Psoas muscle (tissue), 8 donors: ENCODE results near the gene CEP63. TPM values are rescaled to one million over a fixed set of nuclear protein-coding genes. Genes with fewer than 3 reads are reported as not detected.

Experiments
- ATAC-seq, 4 donors: fragments of 200-7000 bp; cut with Tn5 transposase; one replicate each; pipeline ENCODE4 v1.9.1; 2020; ENCODE audit warnings: moderate library complexity in 3 of 4, mild to moderate bottlenecking in 2 of 4
- DNase-seq, 2 donors: peaks; one replicate each; pipeline ENCODE4 v3.0.0-alpha.2; 2020
- H3K27ac ChIP-seq: fragments of 200-600 bp; one replicate; pipeline ENCODE4 v1.8.0; 2022
- H3K27me3 ChIP-seq, 3 donors: fragments of 200-600 bp in 1 of 3; one replicate each; pipeline versions ENCODE4 v1.6.1 to v1.8.0; 2013 to 2022; ENCODE audit warnings: low read length in 2 of 3, mild to moderate bottlenecking in 2 of 3, moderate library complexity in 1 of 3; ENCODE audit not compliant: insufficient read depth in 3 of 3
- H3K36me3 ChIP-seq, 2 donors: fragments of 200-600 bp in 1 of 2; one replicate each; pipeline versions ENCODE4 v1.6.1 to v1.8.0; 2013 to 2022; ENCODE audit warnings: low read depth in 1 of 2, mild to moderate bottlenecking in 1 of 2, moderate library complexity in 1 of 2; ENCODE audit not compliant: insufficient read depth in 1 of 2
- H3K4me1 ChIP-seq: fragments of 200-600 bp; one replicate; pipeline ENCODE4 v1.8.0; 2022
- H3K4me3 ChIP-seq: fragments of 200-600 bp; one replicate; pipeline ENCODE4 v1.8.0; 2022; ENCODE audit warnings: mild to moderate bottlenecking
- H3K9me3 ChIP-seq: fragments of 200-600 bp; one replicate; pipeline ENCODE4 v1.8.0; 2022
- WGBS, 3 donors: extraction: QIAGEN DNeasy Blood & Tissue Kit; methylation state at CpG; one replicate each; pipeline versions ENCODE4 v1.1.6 to v1.1.7; 2013; 5-methylcytosine and 5-hydroxymethylcytosine counted together
- intact Hi-C, 2 donors: fragments of 100-400 bp; cut with DNase I; formaldehyde crosslinking; loops; one replicate each; pipeline versions ENCODE4 v1.11.0 to v1.14.2; 2022
- polyA plus RNA-seq, 3 donors: library from polyadenylated mRNA; stranded (reverse); fragments of 200-250 nt; gene quantifications; one replicate each; pipeline ENCODE4 v1.2.3, GENCODE V29; 2013
- total RNA-seq, 4 donors: library from RNA; stranded (reverse); fragmentation: NEBNext Ultra II Directional in 2 of 4; extraction: Animal tissue kit (Norgen Biotek cat#: 25700) in 2 of 4; gene quantifications; one replicate each; pipeline versions ENCODE4 v1.2.1 to v1.2.4, GENCODE V29; 2021 to 2023
- TF ChIP-seq, protein P1 (sequence below): fragments of 200-600 bp; IDR thresholded peaks from one replicate; pipeline ENCODE4 v1.8.0; 2022; ENCODE audit warnings: antibody characterized with exemption
- donor health status: healthy with polysubstance abuse.
- donor health status: DM: no; HTN: no; CAD: no; lungs with moderate emphysema.
- donor health status: Bipolar disorder and iron deficiency.
- donor health status: healthy.
- donor health status: DM: yes; HTN: yes; CAD: no.
- donor health status: DM: no; HTN: no; CAD: no.
- donor health status: DM: no; HTN: no; CAD: no.
- donor health status: DM: yes; HTN: yes; CAD: no.

CEP63 gene
- total and polyA plus RNA-seq, 7 donors = 26.5 to 51.3 (median 30.3) TPM

DNA sequence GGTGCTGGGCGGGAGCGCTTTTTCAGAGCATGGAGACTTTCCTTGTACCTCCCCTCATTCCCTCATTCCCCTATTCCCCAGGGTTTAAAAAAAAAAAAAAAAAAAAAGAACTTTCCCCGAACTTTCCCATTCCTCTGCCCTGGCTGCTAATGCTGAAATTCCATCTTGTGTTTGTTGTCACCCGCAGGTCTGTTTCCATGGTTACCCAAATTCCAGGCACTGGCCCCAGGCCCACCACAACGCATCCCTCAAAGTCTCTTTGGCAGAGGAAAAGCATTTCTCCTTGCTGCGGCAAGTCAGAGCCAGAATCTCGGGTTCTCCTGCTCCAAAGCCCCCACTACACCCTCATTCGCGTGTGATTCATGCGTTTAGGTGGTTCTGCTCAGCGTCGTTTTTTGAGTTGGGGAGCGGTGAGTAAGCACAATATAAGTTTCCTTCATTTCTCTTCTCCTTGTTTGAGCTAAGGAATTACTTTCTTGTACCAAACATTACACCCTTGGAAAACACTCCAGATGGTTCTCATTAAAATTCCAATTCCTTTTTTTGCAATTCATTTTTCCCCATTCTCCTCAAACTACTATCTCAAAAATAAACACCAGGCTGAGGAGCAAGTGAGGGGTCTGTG is 21.7 kb upstream of the CEP63 start:
- ATAC-seq (peak; percentile 37 to 68 (median 56)), DNase-seq (peak; percentile 83 to 86)
- Histone ChIP-seq H3K36me3 (no peaks in the 10 kb centered on the region), H3K27ac (peak overlapping the region; percentile 58), H3K4me3 (no peak overlapping the region), H3K27me3 (no peaks in the 10 kb centered on the region), H3K4me1 (peaks cover 5% of the 10 kb centered on the region), H3K9me3 (no peaks in the 10 kb centered on the region)
- intact Hi-C loops = no loop called here
- WGBS, 3 donors = 34 to 41% (median 36%) methylated on average over 13 of the region's 13 CpGs
- TF ChIP-seq, protein P1, sequence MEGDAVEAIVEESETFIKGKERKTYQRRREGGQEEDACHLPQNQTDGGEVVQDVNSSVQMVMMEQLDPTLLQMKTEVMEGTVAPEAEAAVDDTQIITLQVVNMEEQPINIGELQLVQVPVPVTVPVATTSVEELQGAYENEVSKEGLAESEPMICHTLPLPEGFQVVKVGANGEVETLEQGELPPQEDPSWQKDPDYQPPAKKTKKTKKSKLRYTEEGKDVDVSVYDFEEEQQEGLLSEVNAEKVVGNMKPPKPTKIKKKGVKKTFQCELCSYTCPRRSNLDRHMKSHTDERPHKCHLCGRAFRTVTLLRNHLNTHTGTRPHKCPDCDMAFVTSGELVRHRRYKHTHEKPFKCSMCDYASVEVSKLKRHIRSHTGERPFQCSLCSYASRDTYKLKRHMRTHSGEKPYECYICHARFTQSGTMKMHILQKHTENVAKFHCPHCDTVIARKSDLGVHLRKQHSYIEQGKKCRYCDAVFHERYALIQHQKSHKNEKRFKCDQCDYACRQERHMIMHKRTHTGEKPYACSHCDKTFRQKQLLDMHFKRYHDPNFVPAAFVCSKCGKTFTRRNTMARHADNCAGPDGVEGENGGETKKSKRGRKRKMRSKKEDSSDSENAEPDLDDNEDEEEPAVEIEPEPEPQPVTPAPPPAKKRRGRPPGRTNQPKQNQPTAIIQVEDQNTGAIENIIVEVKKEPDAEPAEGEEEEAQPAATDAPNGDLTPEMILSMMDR = no peak

DNA sequence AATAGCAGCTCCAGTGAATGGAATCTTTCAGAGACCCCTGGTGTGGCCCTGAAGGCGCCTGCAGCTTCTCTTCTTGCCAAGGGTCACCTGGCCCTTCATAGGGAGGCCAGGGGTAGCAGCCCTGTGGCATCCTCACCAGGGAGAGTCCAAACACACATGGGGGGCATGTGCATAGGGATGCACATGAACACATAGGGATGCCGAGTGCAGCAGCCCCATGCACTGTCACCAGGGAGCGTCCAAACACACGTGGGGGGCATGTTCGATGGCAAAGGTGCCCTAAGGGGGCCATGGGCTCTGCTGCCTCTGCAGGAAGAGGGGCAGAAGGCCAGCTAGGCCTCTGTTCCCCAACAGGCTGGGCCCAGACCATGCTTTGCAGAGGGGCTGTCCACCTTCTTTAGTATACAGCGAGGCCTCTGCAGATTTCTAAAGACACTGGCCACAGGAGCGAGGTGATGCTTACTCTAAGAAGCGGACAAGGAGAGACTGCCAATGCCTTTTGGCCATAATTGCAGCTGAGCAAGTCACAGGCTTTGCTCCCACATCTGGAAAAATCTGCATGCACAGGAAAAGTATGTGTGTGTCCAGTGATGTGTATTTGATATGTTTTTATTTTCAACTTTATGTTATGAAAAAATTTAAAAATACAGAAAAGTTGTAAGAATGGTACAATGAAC is 21.0 kb upstream of the CEP63 start:
- DNase-seq (no peak), ATAC-seq (peak in 2 of 4 donors; percentile 22 to 24)
- intact Hi-C loops = no loop called here
- TF ChIP-seq, protein P1 = no peak
- Histone ChIP-seq H3K27me3 (no peaks in the 10 kb centered on the region), H3K9me3 (no peaks in the 10 kb centered on the region), H3K4me3 (no peak overlapping the region), H3K4me1 (peaks cover 5% of the 10 kb centered on the region), H3K27ac (peak overlapping the region; percentile 58), H3K36me3 (no peaks in the 10 kb centered on the region)
- WGBS, 3 donors = 70 to 75% (median 74%) methylated on average over 8 of the region's 8 CpGs

DNA sequence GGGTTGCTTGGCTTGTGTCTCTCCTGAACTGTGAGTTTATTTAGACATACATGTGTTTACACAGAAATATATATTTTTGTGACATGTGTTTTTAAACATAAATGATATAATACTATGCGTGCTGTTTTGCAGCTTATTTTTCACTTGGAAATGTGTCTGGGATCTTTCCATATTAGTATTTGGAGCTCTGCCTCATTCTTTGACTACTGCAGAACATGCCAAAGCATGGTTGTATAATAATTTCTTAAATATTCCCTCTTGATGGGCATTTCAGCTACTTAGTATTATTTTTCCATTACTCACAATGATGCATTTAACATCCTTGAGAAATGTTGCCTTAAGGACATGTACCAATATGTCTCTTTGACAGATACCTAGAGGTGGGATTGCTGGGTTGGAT is 19.5 kb upstream of the CEP63 start:
- ATAC-seq (no peak), DNase-seq (no peak)
- 71 to 82% (median 78%) methylated on average over 1 of the region's 1 CpG for WGBS, 3 donors
- H3K36me3 ChIP-seq = no peaks in the 10 kb centered on the region
- no peak overlapping the region for H3K27ac ChIP-seq
- TF ChIP-seq, protein P1 = no peak
- H3K27me3 ChIP-seq = no peaks in the 10 kb centered on the region
- H3K9me3 ChIP-seq = no peaks in the 10 kb centered on the region
- intact Hi-C loops = no loop called here
- no peak overlapping the region for H3K4me3 ChIP-seq
- H3K4me1 ChIP-seq = peaks cover 5% of the 10 kb centered on the region

DNA sequence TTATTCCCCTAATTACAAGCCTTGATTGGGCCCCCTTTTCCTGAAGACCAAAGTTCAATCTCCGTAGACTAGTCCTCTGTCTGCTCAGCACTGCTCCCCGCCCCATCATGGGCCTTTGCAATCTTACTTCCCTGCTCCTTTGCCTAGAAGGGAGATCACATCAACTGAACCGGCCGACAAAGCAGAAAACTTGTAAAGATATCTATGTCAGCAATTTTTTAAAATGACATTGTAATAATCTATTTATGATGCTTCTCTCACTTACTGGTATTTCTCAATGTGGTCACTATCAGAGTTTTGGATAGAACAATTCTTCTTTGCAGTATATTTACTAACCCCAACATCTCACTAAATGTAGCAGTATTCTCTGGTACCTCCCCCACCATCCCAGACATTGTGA is 17.3 kb upstream of the CEP63 start:
- TF ChIP-seq, protein P1 = no peak
- no peaks in the 10 kb centered on the region for H3K9me3 ChIP-seq
- no peaks in the 10 kb centered on the region for H3K27me3 ChIP-seq
- no peaks in the 10 kb centered on the region for H3K4me1 ChIP-seq
- H3K4me3 ChIP-seq = no peak overlapping the region
- DNase-seq (no peak), ATAC-seq (no peak)
- intact Hi-C loops = no loop called here
- 86 to 90% (median 89%) methylated on average over 4 of the region's 4 CpGs for WGBS, 3 donors
- no peaks in the 10 kb centered on the region for H3K36me3 ChIP-seq
- no peak overlapping the region for H3K27ac ChIP-seq
